ENCODE results near the gene STEAP2. TPM values are rescaled to one million over a fixed set of nuclear protein-coding genes. Genes with fewer than 3 reads are reported as not detected.
A peak's percentile ranks its signal among the peaks of the same experiment; 100 is the strongest.

STEAP2 gene
- 0.15 and 0.17 TPM in 2 replicates for polyA plus RNA-seq (2013)

DNA sequence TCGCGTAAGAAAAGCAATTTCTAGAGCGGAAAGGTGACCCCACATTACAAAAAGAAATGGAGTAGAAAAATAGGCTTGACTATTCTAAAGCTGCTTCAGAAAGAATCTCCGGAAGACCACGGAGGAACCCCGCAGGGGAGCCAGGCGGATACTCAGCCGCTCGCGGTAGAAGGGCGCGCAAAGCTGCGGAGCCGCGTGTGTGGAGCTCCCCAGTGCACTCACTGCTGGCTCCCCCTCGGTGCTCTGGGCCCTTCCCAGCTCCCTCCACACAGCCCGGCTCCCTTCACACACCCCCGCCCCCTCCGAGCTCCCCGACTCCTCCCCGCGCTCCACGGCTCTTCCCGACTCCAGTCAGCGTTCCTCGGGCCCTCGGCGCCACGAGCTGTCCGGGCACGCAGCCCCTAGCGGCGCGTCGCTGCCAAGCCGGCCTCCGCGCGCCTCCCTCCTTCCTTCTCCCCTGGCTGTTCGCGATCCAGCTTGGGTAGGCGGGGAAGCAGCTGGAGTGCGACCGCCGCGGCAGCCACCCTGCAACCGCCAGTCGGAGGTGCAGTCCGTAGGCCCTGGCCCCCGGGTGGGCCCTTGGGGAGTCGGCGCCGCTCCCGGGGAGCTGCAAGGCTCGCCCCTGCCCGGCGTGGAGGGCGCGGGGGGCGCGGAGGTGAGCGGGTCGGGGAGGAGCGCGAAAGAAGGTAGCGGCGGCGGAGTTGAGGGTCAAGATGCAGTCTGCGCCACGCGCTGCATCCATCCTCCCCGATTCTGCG is at the start of gene STEAP2:
STEAP2 (plus strand) TSS at position 350 of the 758 bp plus-strand sequence. CDS start 13,343 bp downstream, outside the sequence.
- H3K4me2 ChIP-seq (ENCODE audit: low read length), result peak within 1 kb of the TSS; percentile 74
- peaks cover 2 to 3% of the 10 kb centered on the region in 2 experiments for H3K4me1 ChIP-seq (ENCODE audit: control insufficient read depth in 1 of 2, insufficient read depth in 2 of 2, low read length in 2 of 2)
- no peaks in the 10 kb centered on the region for H3K27me3 ChIP-seq (ENCODE audit: insufficient read depth, low read length)
- no peak within 1 kb of the TSS for H2BK5ac ChIP-seq (ENCODE audit: low read depth, low read length, poor library complexity)
- H3K18ac ChIP-seq (ENCODE audit: low read length), result peak within 1 kb of the TSS; percentile 53
- peak within 1 kb of the TSS; percentile 83 for H2AFZ ChIP-seq (ENCODE audit: insufficient read depth, low read length, poor library complexity)
- no peak within 1 kb of the TSS for H4K12ac ChIP-seq (ENCODE audit: low read depth, low read length)
- H3K27ac ChIP-seq (ENCODE audit: low read depth, low read length), result no peak within 1 kb of the TSS
- H3K4me3 ChIP-seq (ENCODE audit: low read depth, low read length), result peak within 1 kb of the TSS; percentile 81
- no CpG with 5 or more reads among the region's 73 CpGs for WGBS (ENCODE audit: extremely low coverage, insufficient coverage, insufficient read length)
- no peaks in the 10 kb centered on the region for H3K79me2 ChIP-seq (ENCODE audit: control insufficient read depth, insufficient read depth, low read length, poor library complexity)
- no peak within 1 kb of the TSS for H3K14ac ChIP-seq (ENCODE audit: low read length)
- peak within 1 kb of the TSS; percentile 60 for H3K9ac ChIP-seq (ENCODE audit: low read length)
- no peak within 1 kb of the TSS for H3K23ac ChIP-seq (ENCODE audit: low read length)
- H2AK5ac ChIP-seq (ENCODE audit: low read length), result no peak within 1 kb of the TSS
- no peak within 1 kb of the TSS for H2BK120ac ChIP-seq (ENCODE audit: insufficient read depth, low read length, poor library complexity)
- no peak within 1 kb of the TSS for H4K91ac ChIP-seq (ENCODE audit: low read depth, low read length)
- no peak within 1 kb of the TSS for H2BK12ac ChIP-seq (ENCODE audit: low read length)
- peaks cover 3% of the 10 kb centered on the region for H3K79me1 ChIP-seq (ENCODE audit: low read length)
- no peaks in the 10 kb centered on the region for H3K9me3 ChIP-seq (ENCODE audit: insufficient read depth, low read depth, low read length)
- H3K36me3 ChIP-seq (ENCODE audit: control insufficient read depth in 1 of 2, insufficient read depth in 2 of 2, low read length in 2 of 2), result no peaks in the 10 kb centered on the region
- no peak within 1 kb of the TSS for H3K4ac ChIP-seq (ENCODE audit: low read depth, low read length)
- H4K8ac ChIP-seq (ENCODE audit: low read depth, low read length), result no peak within 1 kb of the TSS
- peak; percentile 9 to 52 for DNase-seq

DNA sequence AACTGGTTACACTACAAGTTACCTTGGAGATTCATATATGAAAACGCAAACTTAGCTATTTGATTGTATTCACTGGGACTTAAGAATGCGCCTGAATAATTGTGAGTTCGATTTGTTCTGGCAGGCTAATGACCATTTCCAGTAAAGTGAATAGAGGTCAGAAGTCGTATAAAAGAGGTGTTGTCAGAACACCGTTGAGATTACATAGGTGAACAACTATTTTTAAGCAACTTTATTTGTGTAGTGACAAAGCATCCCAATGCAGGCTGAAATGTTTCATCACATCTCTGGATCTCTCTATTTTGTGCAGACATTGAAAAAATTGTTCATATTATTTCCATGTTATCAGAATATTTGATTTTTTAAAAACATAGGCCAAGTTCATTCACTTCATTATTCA is 48.0 kb upstream of the STEAP2 start:
- Histone ChIP-seq H4K8ac (ENCODE audit: low read depth, low read length) (no peak overlapping the region), H3K79me1 (ENCODE audit: low read length) (no peaks in the 10 kb centered on the region), H3K9ac (ENCODE audit: low read length) (no peak overlapping the region), H3K23ac (ENCODE audit: low read length) (no peak overlapping the region), H2BK12ac (ENCODE audit: low read length) (no peak overlapping the region), H3K4me1 (ENCODE audit: control insufficient read depth in 1 of 2, insufficient read depth in 2 of 2, low read length in 2 of 2) (no peaks in the 10 kb centered on the region), H2BK5ac (ENCODE audit: low read depth, low read length, poor library complexity) (no peak overlapping the region), H3K27me3 (ENCODE audit: insufficient read depth, low read length) (no peaks in the 10 kb centered on the region), H3K4ac (ENCODE audit: low read depth, low read length) (no peak overlapping the region), H3K9me3 (ENCODE audit: insufficient read depth, low read depth, low read length) (no peaks in the 10 kb centered on the region), H3K36me3 (ENCODE audit: control insufficient read depth in 1 of 2, insufficient read depth in 2 of 2, low read length in 2 of 2) (no peaks in the 10 kb centered on the region), H3K18ac (ENCODE audit: low read length) (no peak overlapping the region), H3K14ac (ENCODE audit: low read length) (no peak overlapping the region), H3K4me3 (ENCODE audit: low read depth, low read length) (no peak overlapping the region), H3K4me2 (ENCODE audit: low read length) (no peak overlapping the region), H2BK120ac (ENCODE audit: insufficient read depth, low read length, poor library complexity) (no peak overlapping the region), H3K27ac (ENCODE audit: low read depth, low read length) (no peak overlapping the region), H3K79me2 (ENCODE audit: control insufficient read depth, insufficient read depth, low read length, poor library complexity) (no peaks in the 10 kb centered on the region), H4K12ac (ENCODE audit: low read depth, low read length) (no peak overlapping the region), H2AFZ (ENCODE audit: insufficient read depth, low read length, poor library complexity) (no peak overlapping the region), H2AK5ac (ENCODE audit: low read length) (no peak overlapping the region), H4K91ac (ENCODE audit: low read depth, low read length) (no peak overlapping the region)
- WGBS (ENCODE audit: extremely low coverage, insufficient coverage, insufficient read length), result no CpG with 5 or more reads among the region's 5 CpGs
- no peak for DNase-seq

DNA sequence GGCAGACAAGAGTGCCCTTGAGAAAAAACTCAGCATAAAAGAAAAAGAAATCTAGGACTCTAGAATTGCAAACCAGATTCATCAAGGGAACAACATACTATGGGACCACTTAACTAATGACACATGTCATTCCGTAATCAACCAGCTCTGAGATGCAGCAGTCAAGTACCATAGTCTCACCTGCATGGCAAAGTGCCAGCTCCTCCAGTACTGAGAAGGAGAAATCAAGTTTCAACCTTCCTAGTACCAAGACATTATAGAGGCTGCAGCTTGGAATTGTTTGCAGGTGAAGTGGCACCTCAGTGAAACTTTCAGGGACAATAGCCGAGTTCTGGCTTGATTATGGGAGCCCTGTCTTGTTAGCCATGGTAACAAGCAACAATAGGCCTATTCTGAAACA is 45.8 kb upstream of the STEAP2 start:
- Histone ChIP-seq H4K91ac (ENCODE audit: low read depth, low read length) (no peak overlapping the region), H3K14ac (ENCODE audit: low read length) (no peak overlapping the region), H3K9ac (ENCODE audit: low read length) (no peak overlapping the region), H4K8ac (ENCODE audit: low read depth, low read length) (no peak overlapping the region), H3K23ac (ENCODE audit: low read length) (no peak overlapping the region), H3K9me3 (ENCODE audit: insufficient read depth, low read depth, low read length) (no peaks in the 10 kb centered on the region), H2BK120ac (ENCODE audit: insufficient read depth, low read length, poor library complexity) (no peak overlapping the region), H2BK5ac (ENCODE audit: low read depth, low read length, poor library complexity) (no peak overlapping the region), H2BK12ac (ENCODE audit: low read length) (no peak overlapping the region), H3K79me2 (ENCODE audit: control insufficient read depth, insufficient read depth, low read length, poor library complexity) (no peaks in the 10 kb centered on the region), H3K79me1 (ENCODE audit: low read length) (no peaks in the 10 kb centered on the region), H3K36me3 (ENCODE audit: control insufficient read depth in 1 of 2, insufficient read depth in 2 of 2, low read length in 2 of 2) (no peaks in the 10 kb centered on the region), H3K4me1 (ENCODE audit: control insufficient read depth in 1 of 2, insufficient read depth in 2 of 2, low read length in 2 of 2) (no peaks in the 10 kb centered on the region), H3K18ac (ENCODE audit: low read length) (no peak overlapping the region), H3K4me2 (ENCODE audit: low read length) (no peak overlapping the region), H4K12ac (ENCODE audit: low read depth, low read length) (no peak overlapping the region), H3K27me3 (ENCODE audit: insufficient read depth, low read length) (no peaks in the 10 kb centered on the region), H3K27ac (ENCODE audit: low read depth, low read length) (no peak overlapping the region), H3K4ac (ENCODE audit: low read depth, low read length) (no peak overlapping the region), H3K4me3 (ENCODE audit: low read depth, low read length) (no peak overlapping the region), H2AFZ (ENCODE audit: insufficient read depth, low read length, poor library complexity) (no peak overlapping the region), H2AK5ac (ENCODE audit: low read length) (no peak overlapping the region)
- DNase-seq, result no peak
- no CpG with 5 or more reads among the region's 2 CpGs for WGBS (ENCODE audit: extremely low coverage, insufficient coverage, insufficient read length)

DNA sequence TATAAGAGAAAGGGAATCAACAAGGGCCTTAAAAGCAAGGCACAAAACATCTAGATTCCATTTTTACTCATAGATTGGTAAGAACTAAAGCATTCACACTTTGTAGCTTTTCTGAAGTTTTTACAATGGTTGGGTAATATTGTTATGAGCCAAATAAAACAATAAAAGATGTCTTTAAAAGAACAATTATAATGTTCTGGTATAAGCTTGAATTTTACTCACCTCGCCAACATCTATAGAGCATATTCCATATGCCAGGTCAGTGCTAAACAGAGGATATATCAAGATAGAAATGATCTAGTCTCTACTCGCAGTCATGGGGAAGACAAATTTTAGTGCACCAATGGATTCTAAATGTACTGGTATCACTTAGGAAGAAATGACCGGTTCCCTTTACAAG is 45.4 kb upstream of the STEAP2 start:
- Histone ChIP-seq H3K18ac (ENCODE audit: low read length) (no peak overlapping the region), H3K9me3 (ENCODE audit: insufficient read depth, low read depth, low read length) (no peaks in the 10 kb centered on the region), H3K79me2 (ENCODE audit: control insufficient read depth, insufficient read depth, low read length, poor library complexity) (no peaks in the 10 kb centered on the region), H3K36me3 (ENCODE audit: control insufficient read depth in 1 of 2, insufficient read depth in 2 of 2, low read length in 2 of 2) (no peaks in the 10 kb centered on the region), H3K4me1 (ENCODE audit: control insufficient read depth in 1 of 2, insufficient read depth in 2 of 2, low read length in 2 of 2) (no peaks in the 10 kb centered on the region), H4K91ac (ENCODE audit: low read depth, low read length) (no peak overlapping the region), H3K23ac (ENCODE audit: low read length) (no peak overlapping the region), H4K8ac (ENCODE audit: low read depth, low read length) (no peak overlapping the region), H3K79me1 (ENCODE audit: low read length) (no peaks in the 10 kb centered on the region), H3K4me3 (ENCODE audit: low read depth, low read length) (no peak overlapping the region), H4K12ac (ENCODE audit: low read depth, low read length) (no peak overlapping the region), H3K14ac (ENCODE audit: low read length) (no peak overlapping the region), H2BK5ac (ENCODE audit: low read depth, low read length, poor library complexity) (no peak overlapping the region), H2AK5ac (ENCODE audit: low read length) (no peak overlapping the region), H2BK120ac (ENCODE audit: insufficient read depth, low read length, poor library complexity) (no peak overlapping the region), H3K4me2 (ENCODE audit: low read length) (no peak overlapping the region), H3K9ac (ENCODE audit: low read length) (no peak overlapping the region), H2BK12ac (ENCODE audit: low read length) (no peak overlapping the region), H3K27me3 (ENCODE audit: insufficient read depth, low read length) (no peaks in the 10 kb centered on the region), H3K27ac (ENCODE audit: low read depth, low read length) (no peak overlapping the region), H3K4ac (ENCODE audit: low read depth, low read length) (no peak overlapping the region), H2AFZ (ENCODE audit: insufficient read depth, low read length, poor library complexity) (no peak overlapping the region)
- no peak for DNase-seq
- no CpG with 5 or more reads among the region's 3 CpGs for whole genome bisulfite sequencing (ENCODE audit: extremely low coverage, insufficient coverage, insufficient read length)
